A549 (cell line): ENCODE data around the gene ATP2C2. TPM values are rescaled to one million over a fixed set of nuclear protein-coding genes. Genes with fewer than 3 reads are reported as not detected.

Experiments used
- ATAC-seq, 2 experiments: fragments of 200-7000 bp in 1 of 2; fragments of >200 bp in 1 of 2; cut with Nextera tagmentation in 1 of 2; cut with Tn5 transposase in 1 of 2; 3 replicates each; pipeline versions ENCODE4 v1.8.0 to v1.9.1; 2018 to 2020; ENCODE audit warnings: mild to moderate bottlenecking in 1 of 2, moderate library complexity in 1 of 2
- CTCF ChIA-PET: fragments of 300-600 bp; sonication (Branson Sonifier 250); formaldehyde crosslinking; extraction: SDS; loops from one replicate; lab custom pipeline; 2021; ENCODE audit warnings: antibody characterized with exemption, inconsistent platforms; lab: Yijun Ruan, JAX
- POLR2A ChIA-PET: fragments of 350-600 bp; formaldehyde crosslinking; extraction: SDS; loops from one replicate; lab custom pipeline; 2021; ENCODE audit warnings: antibody characterized with exemption, inconsistent platforms; lab: Yijun Ruan, JAX
- DNase-seq, 2 experiments: peaks; one replicate each; pipeline versions ENCODE4 v3.0.0 to v3.0.0-alpha.2; 2011 to 2016; ENCODE audit warnings: low read depth in 1 of 2, low spot score in 1 of 2
- FAIRE-seq: peaks from 2 replicates; lab custom pipeline; 2011; peaks lifted over from hg19 to GRCh38; lab: Jason Lieb, UNC
- H3K27ac ChIP-seq, 2 experiments: fragments of >200 bp; sonication (Bioruptor Twin); formaldehyde crosslinking; 3 replicates each; pipeline ENCODE4 v1.5.1; 2016 to 2017
- H3K4me1 ChIP-seq: fragments of >200 bp; sonication (Bioruptor Twin); formaldehyde crosslinking; 3 replicates; pipeline ENCODE4 v1.6.1; 2016
- H3K4me2 ChIP-seq: fragments of >200 bp; sonication (Bioruptor Twin); formaldehyde crosslinking; 3 replicates; pipeline ENCODE4 v1.6.1; 2016
- H3K4me3 ChIP-seq: fragments of >200 bp; sonication (Bioruptor Twin); formaldehyde crosslinking; 3 replicates; pipeline ENCODE4 v1.5.1; 2016
- H3K9me3 ChIP-seq: fragments of >200 bp; sonication (Bioruptor Twin); formaldehyde crosslinking; 3 replicates; pipeline ENCODE4 v1.6.1; 2016
- BCL3 ChIP-seq: fragments of >200 bp; sonication (Bioruptor Twin); formaldehyde crosslinking; IDR thresholded peaks from 3 replicates; pipeline ENCODE4 v1.6.1; 2016
- CBX2 ChIP-seq: fragments of 200-600 bp; sonication (generic); IDR thresholded peaks from 2 replicates; pipeline ENCODE4 v1.6.1; 2016; ENCODE audit warnings: low read depth, mild to moderate bottlenecking, borderline replicate concordance
- CHD4 ChIP-seq: fragments of 200-600 bp; sonication (generic); IDR thresholded peaks from 2 replicates; pipeline ENCODE4 v1.6.1; 2016; ENCODE audit warnings: antibody characterized with exemption, mild to moderate bottlenecking, borderline replicate concordance
- CTCF ChIP-seq: fragments of >200 bp; sonication (Bioruptor Twin); formaldehyde crosslinking; IDR thresholded peaks from 3 replicates; pipeline ENCODE4 v1.5.1; 2016
- EHMT2 ChIP-seq: fragments of 200-600 bp; sonication (generic); IDR thresholded peaks from 2 replicates; pipeline ENCODE4 v1.6.1; 2016; ENCODE audit warnings: antibody characterized with exemption, low read depth, mild to moderate bottlenecking, moderate library complexity
- ESRRA ChIP-seq: fragments of 150-350 bp; IDR thresholded peaks from 2 replicates; pipeline ENCODE4 v1.6.1; 2014; ENCODE audit warnings: mild to moderate bottlenecking, low read length, borderline replicate concordance
- FOSB ChIP-seq: fragments of 250-450 bp; sonication (Bioruptor Pico); IDR thresholded peaks from 2 replicates; pipeline ENCODE4 v1.5.0; 2020; ENCODE audit warnings: mild to moderate bottlenecking, moderate library complexity
- FOSL2 ChIP-seq, 2 experiments: fragments of 450-650 bp in 1 of 2; fragments of >200 bp in 1 of 2; sonication (Bioruptor Twin) in 1 of 2; formaldehyde crosslinking; IDR thresholded peaks; 2 replicates each; pipeline versions ENCODE4 v1.5.0 to v1.6.1; 2016 to 2020; ENCODE audit warnings: mild to moderate bottlenecking in 1 of 2, moderate library complexity in 1 of 2
- FOXS1 ChIP-seq: fragments of 250-450 bp; sonication (Bioruptor Pico); IDR thresholded peaks from 2 replicates; pipeline ENCODE4 v1.5.0; 2020; ENCODE audit warnings: mild to moderate bottlenecking, moderate library complexity
- HOXB13 ChIP-seq: fragments of 250-450 bp; sonication (Bioruptor Pico); IDR thresholded peaks from 2 replicates; pipeline ENCODE4 v1.5.0; 2020; ENCODE audit warnings: low read depth, mild to moderate bottlenecking, moderate library complexity
- HOXB5 ChIP-seq: fragments of 250-450 bp; sonication (Bioruptor Pico); IDR thresholded peaks from 2 replicates; pipeline ENCODE4 v1.5.0; 2020; ENCODE audit warnings: mild to moderate bottlenecking, moderate library complexity
- JUNB ChIP-seq: fragments of >200 bp; sonication (Bioruptor Twin); formaldehyde crosslinking; IDR thresholded peaks from 2 replicates; pipeline ENCODE4 v1.6.1; 2016
- KDM1A ChIP-seq: fragments of 200-600 bp; sonication (generic); IDR thresholded peaks from 2 replicates; pipeline ENCODE4 v1.6.1; 2016; ENCODE audit warnings: low read depth, mild to moderate bottlenecking
- MYC ChIP-seq: IDR thresholded peaks from 2 replicates; pipeline ENCODE4 v1.6.1; 2012; ENCODE audit warnings: mild to moderate bottlenecking, inconsistent platforms, low read length, improper control_type of control experiment, borderline replicate concordance
- NFE2L2 ChIP-seq: fragments of 150-350 bp; conservative IDR thresholded peaks from 2 replicates; pipeline ENCODE4 v1.6.1; 2014; ENCODE audit warnings: low read length
- NR3C1 ChIP-seq: fragments of >200 bp; sonication (Bioruptor Twin); formaldehyde crosslinking; IDR thresholded peaks from 3 replicates; pipeline ENCODE4 v1.6.1; 2017
- PHF8 ChIP-seq: fragments of 200-600 bp; sonication (generic); IDR thresholded peaks from 2 replicates; pipeline ENCODE4 v1.6.1; 2016; ENCODE audit warnings: low read depth, mild to moderate bottlenecking, antibody characterized with exemption, moderate library complexity, borderline replicate concordance
- POLR2AphosphoS2 ChIP-seq: conservative IDR thresholded peaks from 2 replicates; pipeline ENCODE4 v1.6.1; 2012; ENCODE audit warnings: low read length, improper control_type of control experiment, inconsistent platforms
- RAD21 ChIP-seq, 2 experiments: fragments of >200 bp in 1 of 2; sonication (Bioruptor Twin) in 1 of 2; formaldehyde crosslinking in 1 of 2; IDR thresholded peaks in 1 of 2; conservative IDR thresholded peaks in 1 of 2; 2 replicates in 1 of 2; 3 replicates in 1 of 2; pipeline ENCODE4 v1.6.1; 2012 to 2018; ENCODE audit warnings: inconsistent platforms in 1 of 2
- REST ChIP-seq: fragments of 200-600 bp; sonication (generic); IDR thresholded peaks from 2 replicates; pipeline ENCODE4 v1.6.1; 2016; ENCODE audit warnings: antibody characterized with exemption, mild to moderate bottlenecking, moderate library complexity
- SMC3 ChIP-seq: fragments of >200 bp; sonication (Bioruptor Twin); formaldehyde crosslinking; IDR thresholded peaks from 3 replicates; pipeline ENCODE4 v1.6.1; 2018; ENCODE audit warnings: inconsistent platforms
- TP53 ChIP-seq: fragments of 250-450 bp; sonication (Bioruptor Pico); IDR thresholded peaks from 2 replicates; pipeline ENCODE4 v1.5.0; 2021; ENCODE audit warnings: mild to moderate bottlenecking, moderate library complexity
- ZFP36 ChIP-seq: fragments of 450-650 bp; IDR thresholded peaks from 2 replicates; pipeline ENCODE4 v1.6.1; 2014; ENCODE audit warnings: borderline replicate concordance; ENCODE audit not compliant: partially characterized antibody
- ZNF302 ChIP-seq: fragments of 250-450 bp; sonication (Bioruptor Pico); IDR thresholded peaks from 2 replicates; pipeline ENCODE4 v1.9.0; 2021; ENCODE audit warnings: inconsistent platforms, mild to moderate bottlenecking, moderate library complexity
- WGBS: methylation state at CpG from one replicate; pipeline ENCODE4 v1.1.6; 2017; ENCODE audit errors: missing lambda C conversion rate; 5-methylcytosine and 5-hydroxymethylcytosine counted together
- polyA plus RNA-seq, 4 experiments: library from polyadenylated mRNA; depleted of rRNA in 3 of 4; stranded (reverse); fragments of >200 nt; fragmentation: RNase III in 1 of 4; extraction: RNeasy Plus Mini Kit Qiagen cat#74134 plus additional on column Dnase treatment in 1 of 4; gene quantifications; 2 replicates in 3 of 4; 3 replicates in 1 of 4; pipeline ENCODE4 v1.2.3, GENCODE V29; 2011 to 2017

Gene ATP2C2
- polyA plus RNA-seq, 2 of the 4 experiments (the other 2 are of a cell fraction) = 0.14 to 0.17 TPM

GRCh38 chr16:84502581-84502980 is 134.2 kb downstream of the ATP2C2 start (continued):
- no peak for TF ChIP-seq TP53 (CRISPR knock-in tag)
- TF ChIP-seq JUNB = no peak
- TF ChIP-seq CHD4 = no peak
- no peak for TF ChIP-seq ZFP36
- no peak for TF ChIP-seq KDM1A
- no peak for TF ChIP-seq HOXB13
- no peak for TF ChIP-seq CTCF
- TF ChIP-seq MYC = no peak

GRCh38 chr16:84503751-84504395 is 135.5 kb downstream of the ATP2C2 start:
- Histone ChIP-seq H3K4me3 (peak overlapping the region; percentile 74), H3K27ac (peak overlapping the region; percentile 95 to 96), H3K4me2 (peak overlapping the region; percentile 78), H3K4me1 (peaks cover 66% of the 10 kb centered on the region), H3K9me3 (no peaks in the 10 kb centered on the region)
- ATAC-seq = peak; percentile 14 to 23
- DNase-seq = peak in 1 of 2 experiments; percentile 31
- ChIA-PET POLR2A (interaction anchor here (0.8 to 3.4 kb wide), 2 partner anchors 10 to 114 kb away, joined by 3 to 19 read pairs; partner anchors contain the start of gene COTL1), CTCF (interaction anchor here (0.6 to 6.6 kb wide), 10 partner anchors 9 to 468 kb away, joined by 3 to 115 read pairs (median 4); no protein-coding TSS in a partner anchor)
- FAIRE-seq = no peak
- no peak for TF ChIP-seq CBX2
- TF ChIP-seq FOSL2 (IDR thresholded peaks at IDR 0.05) = no peak
- TF ChIP-seq FOSL2 (CRISPR knock-in tag; IDR thresholded peaks at IDR 0.05) = no peak
- 32% methylated on average over 12 of the region's 13 CpGs for WGBS

GRCh38 chr16:84504420-84505248 is 136.3 kb downstream of the ATP2C2 start, which contains the start of gene MEAK7:
MEAK7 (minus strand) TSS chr16:84504659; CDS start chr16:84498086, 6,573 bp downstream.
- 2% methylated on average over 16 of the region's 45 CpGs for WGBS
- TF ChIP-seq RAD21 (conservative IDR thresholded peaks at IDR 0.05 in 1 of 2, IDR thresholded peaks at IDR 0.05 in 1 of 2) (no peak), HOXB5 (CRISPR knock-in tag) (0 out of 2 replicates have a peak, but pooled peaks have one; percentile 28), EHMT2 (no peak), NFE2L2 (no peak), ZNF302 (CRISPR knock-in tag) (no peak), NR3C1 (no peak), FOSB (CRISPR knock-in tag) (no peak), BCL3 (0 out of 3 replicates have a peak, but pooled peaks have one; percentile 34), CHD4 (no peak), FOXS1 (CRISPR knock-in tag) (no peak), REST (no peak), SMC3 (no peak), ESRRA (no peak), PHF8 (peak; percentile 59), CBX2 (no peak), POLR2AphosphoS2 (no peak)

More at GRCh38 chr16:84504420-84505248, 136.3 kb downstream of the ATP2C2 start, which contains the start of gene MEAK7:
- FAIRE-seq (peak; percentile 18), ATAC-seq (peak; percentile 89 to 94), DNase-seq (peak; percentile 98)
- POLR2A ChIA-PET = interaction anchor here (0.8 to 3.4 kb wide), 6 partner anchors 10 to 551 kb away, joined by 3 to 19 read pairs (median 3); partner anchors contain the start of genes COTL1 and OSGIN1
- Histone ChIP-seq H3K4me1 (peaks cover 58% of the 10 kb centered on the region), H3K9me3 (no peaks in the 10 kb centered on the region), H3K4me2 (peak within 1 kb of the TSS; percentile 95), H3K27ac (peak within 1 kb of the TSS; percentile 95 to 96), H3K4me3 (peak within 1 kb of the TSS; percentile 74)
- CTCF ChIA-PET = interaction anchor here (1.0 to 20.3 kb wide), 29 partner anchors 9 to 551 kb away, joined by 3 to 284 read pairs (median 7); partner anchors contain the start of genes COTL1, OSGIN1 and TAF1C
